ENCODE results near the gene NOG. TPM values are rescaled to one million over a fixed set of nuclear protein-coding genes. Genes with fewer than 3 reads are reported as not detected.

NOG gene
- total and polyA plus RNA-seq, 9 of the 15 experiments (the other 6 are each of a cell fraction or from before 2014, with no cell fraction given), result not detected

GRCh38 chr17:56571456-56571855 lies 22.0 kb upstream of the NOG start:
- ChIA-PET CTCF (ENCODE audit: low intra/inter-chr PET ratio) (interaction anchor here (0.6 kb wide), 1 partner anchor 124 kb away, joined by 3 read pairs; no protein-coding TSS in a partner anchor), POLR2A (no interaction called here)
- H2AFZ ChIP-seq (ENCODE audit: low read depth, low read length), result no peak overlapping the region
- BruUV-seq (replicated peaks), result no TSS peak
- H3K9ac ChIP-seq (ENCODE audit: insufficient read depth in 1 of 2, low read depth in 2 of 2, low read length in 2 of 2), result no peak overlapping the region
- H4K20me1 ChIP-seq (replicated peaks; ENCODE audit: control insufficient read depth, insufficient read depth, low read length), result no peaks in the 10 kb centered on the region
- in situ Hi-C loops (cut with MboI), result no loop called here
- FAIRE-seq (no peak), ATAC-seq (no peak), DNase-seq (ENCODE audit: extremely low read depth in 1 of 4, low spot score in 3 of 4) (no peak)
- no peaks in the 10 kb centered on the region for H3K9me3 ChIP-seq (replicated peaks; ENCODE audit: control insufficient read depth, insufficient read depth, low read depth, low read length)
- no peaks in the 10 kb centered on the region for H3K36me3 ChIP-seq (ENCODE audit: control insufficient read depth, insufficient read depth, low read length)
- WGBS (ENCODE audit: insufficient coverage, low coverage, missing lambda C conversion rate), result 0% methylated on average over 1 of the region's 1 CpG
- H3K27me3 ChIP-seq (ENCODE audit: control insufficient read depth in 2 of 2, insufficient read depth in 2 of 2, low read length in 2 of 2), result peaks cover 0 to 3% of the 10 kb centered on the region in 2 experiments; a peak in 1 of 5 replicates
- intact Hi-C loops (cut with micrococcal nuclease), result no loop called here
- H3K9me1 ChIP-seq (ENCODE audit: control insufficient read depth, insufficient read depth, low read length), result no peaks in the 10 kb centered on the region
- no peak overlapping the region for H3K4me3 ChIP-seq
- H3K4me1 ChIP-seq (replicated peaks in 1 of 2; ENCODE audit: control insufficient read depth in 2 of 2, insufficient read depth in 2 of 2, low read length in 2 of 2), result no peaks in the 10 kb centered on the region
- H3K4me2 ChIP-seq (ENCODE audit: insufficient read depth, low read length), result no peak overlapping the region
- no peak overlapping the region for H3K27ac ChIP-seq (ENCODE audit: extremely low read depth, low read depth, low read length)
- no peaks in the 10 kb centered on the region for H3K79me2 ChIP-seq (ENCODE audit: control insufficient read depth, insufficient read depth, low read length)
- TF ChIP-seq MGA (IDR thresholded peaks at IDR 0.05) (no peak), POLR2AphosphoS5 (IDR thresholded peaks at IDR 0.05; ENCODE audit: control insufficient read depth, insufficient read depth, low read depth, low read length) (no peak), CHCHD3 (CRISPR knock-in tag; IDR thresholded peaks at IDR 0.05) (no peak), ZNF830 (CRISPR knock-in tag; IDR thresholded peaks at IDR 0.05) (no peak), HSF4 (CRISPR knock-in tag; IDR thresholded peaks at IDR 0.05; ENCODE audit: borderline replicate concordance) (no peak), SIN3B (IDR thresholded peaks at IDR 0.05; ENCODE audit: low read depth) (no peak), NBN (IDR thresholded peaks at IDR 0.05; ENCODE audit: low read depth) (no peak), ATF3 (IDR thresholded peaks at IDR 0.05) (no peak), ATF3 (CRISPR knock-in tag; conservative IDR thresholded peaks at IDR 0.05) (no peak), ZBTB34 (CRISPR knock-in tag; IDR thresholded peaks at IDR 0.05) (no peak)

Measured in K562 (cell line).